ENCODE results near the gene HK1. TPM values are rescaled to one million over a fixed set of nuclear protein-coding genes. Genes with fewer than 3 reads are reported as not detected.

Gene HK1
- total RNA-seq, 4 donors from 2014 or later, result 12.5 to 47.0 (median 12.6) TPM

DNA sequence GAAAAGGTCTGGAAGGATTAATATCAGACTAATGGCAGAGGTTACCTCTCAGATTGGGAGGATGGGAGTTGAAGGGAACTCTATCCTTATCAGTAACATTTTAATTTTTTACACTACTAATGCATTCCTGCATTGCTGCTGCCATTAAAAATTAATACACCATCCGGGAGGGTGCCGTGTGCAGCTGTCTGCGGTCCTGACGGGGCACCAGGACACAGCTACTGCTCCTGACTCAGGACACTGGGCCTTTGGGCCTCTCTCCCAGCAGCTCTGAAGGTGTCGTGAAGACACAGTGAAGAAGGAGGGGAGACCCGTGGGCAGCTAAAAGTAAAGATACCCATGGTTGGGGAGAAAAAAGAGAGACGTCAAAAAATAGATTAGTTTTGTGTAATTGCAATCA is 23.4 kb upstream of the HK1 start:
- H3K4me3 ChIP-seq, result no peak overlapping the region
- DNase-seq, result no peak

GRCh38 chr10:69259547-69260243 is 18.6 kb upstream of the HK1 start:
- Histone ChIP-seq H3K4me1 (no peaks in the 10 kb centered on the region), H3K4me3 (no peak overlapping the region), H3K9me3 (no peaks in the 10 kb centered on the region), H3K27ac (no peak overlapping the region), H3K36me3 (peaks cover 0 to 51% (median 0%) of the 10 kb centered on the region in 3 donors), H3K27me3 (no peaks in the 10 kb centered on the region)
- TF ChIP-seq POLR2A (IDR thresholded peaks at IDR 0.05), result no peak
- TF ChIP-seq, protein P1, sequence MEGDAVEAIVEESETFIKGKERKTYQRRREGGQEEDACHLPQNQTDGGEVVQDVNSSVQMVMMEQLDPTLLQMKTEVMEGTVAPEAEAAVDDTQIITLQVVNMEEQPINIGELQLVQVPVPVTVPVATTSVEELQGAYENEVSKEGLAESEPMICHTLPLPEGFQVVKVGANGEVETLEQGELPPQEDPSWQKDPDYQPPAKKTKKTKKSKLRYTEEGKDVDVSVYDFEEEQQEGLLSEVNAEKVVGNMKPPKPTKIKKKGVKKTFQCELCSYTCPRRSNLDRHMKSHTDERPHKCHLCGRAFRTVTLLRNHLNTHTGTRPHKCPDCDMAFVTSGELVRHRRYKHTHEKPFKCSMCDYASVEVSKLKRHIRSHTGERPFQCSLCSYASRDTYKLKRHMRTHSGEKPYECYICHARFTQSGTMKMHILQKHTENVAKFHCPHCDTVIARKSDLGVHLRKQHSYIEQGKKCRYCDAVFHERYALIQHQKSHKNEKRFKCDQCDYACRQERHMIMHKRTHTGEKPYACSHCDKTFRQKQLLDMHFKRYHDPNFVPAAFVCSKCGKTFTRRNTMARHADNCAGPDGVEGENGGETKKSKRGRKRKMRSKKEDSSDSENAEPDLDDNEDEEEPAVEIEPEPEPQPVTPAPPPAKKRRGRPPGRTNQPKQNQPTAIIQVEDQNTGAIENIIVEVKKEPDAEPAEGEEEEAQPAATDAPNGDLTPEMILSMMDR (IDR thresholded peaks at IDR 0.05), result no peak
- no peak for DNase-seq

More for the DNA sequence above, 23.4 kb upstream of the HK1 start:
- Histone ChIP-seq H3K27ac (no peak overlapping the region), H3K27me3 (no peaks in the 10 kb centered on the region), H3K4me1 (no peaks in the 10 kb centered on the region), H3K36me3 (peaks cover 0 to 65% (median 0%) of the 10 kb centered on the region in 3 donors), H3K9me3 (no peaks in the 10 kb centered on the region)
- TF ChIP-seq, protein P1 (IDR thresholded peaks at IDR 0.05), result no peak
- TF ChIP-seq POLR2A (IDR thresholded peaks at IDR 0.05), result no peak

- no peak for DNase-seq
- Histone ChIP-seq H3K4me1 (no peaks in the 10 kb centered on the region), H3K27ac (no peak overlapping the region), H3K36me3 (peaks cover 0 to 42% (median 0%) of the 10 kb centered on the region in 3 donors), H3K4me3 (no peak overlapping the region), H3K9me3 (no peaks in the 10 kb centered on the region), H3K27me3 (no peaks in the 10 kb centered on the region)
- TF ChIP-seq, protein P1 (IDR thresholded peaks at IDR 0.05), result no peak
- no peak for TF ChIP-seq POLR2A (IDR thresholded peaks at IDR 0.05)
Observed at GRCh38 chr10:69261184-69261583, 17.1 kb upstream of the HK1 start.

- Histone ChIP-seq H3K4me1 (no peaks in the 10 kb centered on the region), H3K4me3 (no peak overlapping the region), H3K27ac (no peak overlapping the region), H3K9me3 (no peaks in the 10 kb centered on the region), H3K27me3 (no peaks in the 10 kb centered on the region), H3K36me3 (peaks cover 0 to 30% (median 0%) of the 10 kb centered on the region in 3 donors)
- no peak for DNase-seq
- TF ChIP-seq, protein P1 (IDR thresholded peaks at IDR 0.05), result no peak
- no peak for TF ChIP-seq POLR2A (IDR thresholded peaks at IDR 0.05)
Observed at GRCh38 chr10:69262292-69262751, 16.0 kb upstream of the HK1 start.

DNA sequence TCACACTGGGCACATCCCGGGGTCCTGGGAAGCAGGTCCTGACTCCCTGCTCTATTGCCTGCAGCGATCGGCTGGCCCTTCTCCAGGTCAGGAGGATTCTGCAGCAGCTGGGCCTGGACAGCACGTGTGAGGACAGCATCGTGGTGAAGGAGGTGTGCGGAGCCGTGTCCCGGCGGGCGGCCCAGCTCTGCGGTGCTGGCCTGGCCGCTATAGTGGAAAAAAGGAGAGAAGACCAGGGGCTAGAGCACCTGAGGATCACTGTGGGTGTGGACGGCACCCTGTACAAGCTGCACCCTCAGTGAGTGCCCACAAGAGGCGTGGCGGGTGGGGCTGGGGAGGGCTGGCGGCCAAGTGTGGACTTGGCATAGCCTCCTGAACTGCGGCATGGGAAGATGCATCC is 12.8 kb upstream of the HK1 start:
- no peaks in the 10 kb centered on the region for H3K9me3 ChIP-seq
- H3K36me3 ChIP-seq, result peaks cover 0 to 6% (median 0%) of the 10 kb centered on the region in 3 donors
- no peak for DNase-seq
- H3K27ac ChIP-seq, result no peak overlapping the region
- TF ChIP-seq, protein P1 (IDR thresholded peaks at IDR 0.05), result no peak
- TF ChIP-seq POLR2A (IDR thresholded peaks at IDR 0.05), result no peak
- H3K27me3 ChIP-seq, result no peaks in the 10 kb centered on the region
- no peaks in the 10 kb centered on the region for H3K4me1 ChIP-seq
- H3K4me3 ChIP-seq, result no peak overlapping the region
